Activated T-helper 1 cell treated with Interleukin-2 at 50 U/mL for 16 hours (primary cell): ENCODE data around the gene WNT5A.

Source experiments
- DNase-seq: peaks from one replicate; pipeline ENCODE4 v3.0.0-alpha.2; 2020; ENCODE audit warnings: low read depth

Gene WNT5A

GRCh38 chr3:55486857-55487380, at the start of gene WNT5A:
TSS of gene WNT5A (minus strand) at chr3:55487306. CDS start at chr3:55486985, 321 bp downstream.
- DNase-seq, result no peak

DNA sequence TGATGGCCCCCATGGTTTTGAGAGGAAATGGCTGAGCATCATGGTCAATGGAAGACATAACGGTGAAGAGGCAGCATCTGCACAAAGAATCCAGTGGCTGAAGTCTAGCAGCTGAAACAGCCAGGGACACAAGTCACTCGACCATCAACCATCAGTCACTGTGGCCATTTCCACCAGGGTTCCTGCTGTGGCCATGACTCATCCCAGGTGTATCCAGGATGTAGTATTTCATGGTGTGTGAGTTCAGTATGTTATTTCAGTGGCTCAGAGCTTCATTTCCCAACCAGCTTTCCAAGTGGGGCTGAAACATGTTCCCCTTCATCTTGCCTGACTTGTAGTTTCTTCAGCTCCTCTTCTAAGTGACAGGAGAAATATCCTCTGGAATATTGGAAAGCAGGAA, 47.8 kb upstream of the WNT5A start:
- no peak for DNase-seq

GRCh38 chr3:55532806-55533205, 45.7 kb upstream of the WNT5A start:
- DNase-seq, result no peak

- no peak for DNase-seq
Observed at GRCh38 chr3:55531321-55531720, 44.2 kb upstream of the WNT5A start.

DNA sequence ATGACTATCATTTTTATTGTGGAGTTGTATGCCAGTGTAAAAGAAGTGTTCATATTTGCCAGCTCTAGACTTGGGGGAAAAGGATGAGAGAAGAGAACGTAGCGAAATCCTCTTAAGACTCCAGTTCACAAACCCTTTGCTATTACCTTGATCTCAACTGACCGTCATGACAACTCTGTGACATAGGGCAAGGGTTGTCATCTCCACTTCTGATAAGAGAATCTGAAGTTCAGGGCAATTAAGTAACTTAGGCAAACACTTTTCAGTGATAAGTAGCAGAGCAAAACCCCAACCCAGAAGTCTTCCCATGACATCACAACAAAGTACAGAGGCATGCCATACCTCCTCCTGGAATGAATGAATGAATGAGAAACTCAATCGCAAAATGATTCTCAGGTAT, 40.3 kb upstream of the WNT5A start:
- no peak for DNase-seq

GRCh38 chr3:55526332-55527030, 39.4 kb upstream of the WNT5A start:
- no peak for DNase-seq

GRCh38 chr3:55525436-55525835, 38.3 kb upstream of the WNT5A start:
- no peak for DNase-seq

DNA sequence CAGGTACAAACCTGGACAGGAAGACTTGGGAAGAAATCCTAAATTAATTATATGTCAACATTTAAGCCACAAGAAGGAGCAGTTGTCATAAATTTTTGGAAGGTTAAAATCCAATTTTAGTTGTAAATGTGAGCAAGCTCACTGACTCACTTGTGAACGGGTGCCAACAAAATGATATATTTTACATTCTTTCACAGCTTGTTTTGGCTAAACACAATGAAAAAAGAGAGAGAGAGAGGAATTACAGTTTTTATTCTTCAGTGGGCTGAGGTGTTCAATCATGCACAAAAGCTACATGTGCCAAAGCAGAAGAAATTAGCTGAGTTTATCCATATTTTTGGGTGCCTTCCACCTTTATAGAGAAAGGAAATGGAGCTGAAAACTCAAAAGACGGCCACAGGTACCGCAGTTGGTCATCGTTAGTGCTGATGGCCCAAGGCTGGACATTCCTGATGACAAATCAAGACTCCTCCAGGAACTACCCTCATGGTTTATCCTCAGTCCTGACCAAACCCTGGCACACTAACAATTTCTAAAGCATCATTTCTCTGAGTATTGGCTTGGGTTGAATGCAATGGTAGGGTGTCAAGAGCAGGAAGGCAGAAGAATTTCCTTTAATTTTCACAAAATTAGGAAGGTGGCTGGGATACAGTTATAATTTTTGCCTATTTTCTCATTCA, 37.6 kb upstream of the WNT5A start:
- DNase-seq, result no peak

- DNase-seq, result no peak
Observed at GRCh38 chr3:55523471-55523870, 36.4 kb upstream of the WNT5A start.

DNA sequence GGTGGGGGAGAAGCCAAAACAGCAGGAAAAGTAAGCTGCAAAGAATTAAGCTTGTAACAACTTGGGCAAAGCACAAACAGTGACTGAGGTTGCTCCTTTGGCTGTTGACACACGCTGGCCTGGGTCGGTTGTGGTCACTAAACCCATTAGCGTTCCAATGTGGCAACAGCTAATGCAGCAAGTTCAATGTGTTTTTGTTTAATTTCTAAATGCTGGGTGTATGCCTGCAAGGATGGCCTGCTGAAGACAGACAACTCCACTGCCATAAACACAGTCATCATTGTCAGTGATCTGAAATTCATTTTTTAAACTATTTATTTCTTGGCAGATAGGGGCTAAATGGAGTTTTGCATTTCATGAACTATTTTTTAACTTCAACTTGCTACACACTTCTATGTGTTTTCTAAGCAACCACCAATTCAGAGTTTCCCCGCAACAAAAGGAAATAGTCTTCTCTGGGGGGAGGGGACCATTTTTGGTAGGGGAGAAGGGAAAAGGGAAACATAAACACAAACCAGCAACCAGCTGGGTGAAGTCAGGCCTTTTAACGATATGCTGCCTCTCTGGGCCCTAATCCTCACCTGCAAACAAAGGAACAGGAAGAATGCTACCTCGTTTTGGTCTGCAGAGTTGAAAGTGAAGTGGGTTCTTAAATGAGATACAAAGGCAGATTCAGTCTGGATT, 34.8 kb upstream of the WNT5A start:
- DNase-seq, result no peak

DNA sequence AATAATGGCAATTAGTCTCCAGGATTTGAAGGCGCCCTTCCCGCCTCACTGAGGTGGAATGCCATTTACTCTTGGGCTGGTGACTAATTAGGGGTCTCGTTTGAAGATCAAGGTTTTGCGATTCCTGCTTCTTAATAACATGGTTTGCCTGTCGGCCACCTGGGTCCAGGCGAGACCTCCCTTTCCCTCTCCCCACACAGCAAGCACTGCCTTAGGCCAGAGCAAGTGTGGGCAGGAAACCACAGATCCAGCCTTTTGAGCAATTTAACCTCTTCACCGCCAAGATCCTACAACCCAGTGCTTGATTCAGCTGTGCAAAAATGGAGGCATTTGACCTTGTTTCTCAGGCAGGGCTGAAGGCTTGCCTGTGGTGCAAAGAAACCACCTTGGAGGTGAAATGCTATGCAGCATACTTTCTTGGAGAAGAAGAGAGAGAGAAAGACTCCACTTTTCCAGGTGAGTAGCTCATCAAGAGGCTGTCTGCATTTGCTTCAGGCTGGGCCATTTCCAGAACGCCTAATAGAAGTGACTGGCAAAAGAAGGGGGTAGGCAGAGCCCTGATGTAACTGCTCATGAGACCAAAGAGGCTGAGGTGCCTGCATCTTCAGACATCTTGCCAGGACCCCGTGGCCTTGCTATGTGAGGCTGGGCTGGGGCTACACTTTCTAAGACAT, 34.1 kb upstream of the WNT5A start:
- DNase-seq, result no peak

GRCh38 chr3:55519019-55519418, 31.9 kb upstream of the WNT5A start:
- DNase-seq, result no peak

GRCh38 chr3:55518451-55518850, 31.3 kb upstream of the WNT5A start:
- no peak for DNase-seq

GRCh38 chr3:55516392-55517030, 29.4 kb upstream of the WNT5A start:
- DNase-seq, result no peak

DNA sequence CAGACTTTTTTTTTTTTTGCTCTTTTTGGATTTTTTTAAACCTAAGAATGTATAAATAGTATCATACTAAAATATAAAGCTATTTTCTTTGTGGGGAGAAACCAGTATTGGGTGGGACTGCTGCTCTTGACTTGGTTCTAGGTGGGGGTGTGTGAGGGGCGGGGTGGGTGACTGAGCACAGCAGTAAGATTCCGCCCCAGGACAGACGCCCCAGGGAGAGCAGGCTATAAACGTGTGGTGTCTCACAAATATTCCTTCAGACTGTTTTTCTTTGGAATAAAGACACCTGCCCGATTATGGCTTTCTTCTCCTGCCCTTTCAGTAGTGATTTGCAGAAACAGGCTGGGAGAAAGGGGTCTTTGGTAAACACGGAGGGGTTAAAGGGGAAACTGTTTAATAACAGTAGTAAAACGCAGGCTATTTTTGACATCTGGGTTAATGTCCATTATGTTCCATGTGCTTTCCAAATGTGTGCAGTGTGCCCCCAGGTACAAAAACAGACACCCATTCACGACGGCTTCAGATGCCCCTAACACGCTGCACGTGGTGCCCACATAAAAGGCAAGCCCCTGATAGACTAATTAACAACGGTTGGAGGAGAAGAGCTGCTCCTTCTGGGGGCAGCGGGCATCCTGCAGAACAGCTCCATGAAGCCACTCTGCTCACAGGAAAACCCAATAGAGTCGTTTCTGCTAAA, 28.6 kb upstream of the WNT5A start:
- no peak for DNase-seq

DNA sequence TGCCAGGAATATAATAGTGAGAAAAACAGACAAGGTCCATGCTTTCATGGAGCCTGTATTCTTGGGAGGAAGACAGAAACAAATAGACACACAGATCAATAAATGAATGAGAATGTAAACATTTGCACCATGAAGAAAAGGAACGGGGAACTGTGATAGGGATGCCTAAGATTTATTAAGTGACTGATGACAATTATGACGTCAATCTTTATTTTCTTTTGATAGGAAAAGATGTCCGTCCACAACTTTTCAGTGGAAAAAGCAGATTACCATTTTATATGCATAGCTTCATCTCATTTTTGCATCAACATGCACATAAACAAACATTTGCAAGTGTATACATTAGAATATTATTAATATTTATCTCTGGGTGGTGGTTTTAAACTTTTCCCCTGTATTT, 27.9 kb upstream of the WNT5A start:
- DNase-seq, result no peak

- DNase-seq, result no peak
Observed at GRCh38 chr3:55512571-55513343, 25.7 kb upstream of the WNT5A start.

GRCh38 chr3:55511895-55512570, 24.9 kb upstream of the WNT5A start:
- DNase-seq, result no peak

DNA sequence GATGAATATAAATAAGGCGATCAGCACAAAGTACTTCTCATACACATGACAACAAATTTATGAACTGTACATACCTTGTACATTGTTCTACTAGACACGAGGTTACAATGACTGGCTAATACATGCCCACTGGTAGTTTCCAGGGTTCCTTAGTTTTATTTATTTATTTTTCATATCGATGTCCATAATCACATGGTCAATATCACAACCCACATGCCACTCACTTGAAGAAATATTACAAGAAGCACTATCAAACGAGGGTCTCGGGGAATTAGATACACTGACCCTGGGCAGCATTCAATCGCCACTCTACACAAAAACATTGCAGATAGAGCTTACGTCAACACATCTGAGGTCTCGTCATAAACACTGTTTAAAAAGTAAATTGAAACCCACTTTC, 21.2 kb upstream of the WNT5A start:
- no peak for DNase-seq

- no peak for DNase-seq
Observed at GRCh38 chr3:55507808-55508207, 20.7 kb upstream of the WNT5A start.
